Hematopoietic multipotent progenitor cell treated with erythropoietin and hydrocortisone succinate and interleukin-3 and kit ligand, for 15 days (in vitro differentiated cells): ENCODE results near the gene EVA1C.
"Not testable (repeated sequence)": the region's sequence is repeated elsewhere in the genome, so short reads cannot be mapped to it uniquely, and the experiment has no call there.

Experiments used
- DNase-seq: peaks from one replicate; pipeline ENCODE4 v3.0.0-alpha.2; 2015; ENCODE audit warnings: low spot score

Gene EVA1C

GRCh38 chr21:32412162-32413014 lies at the start of gene EVA1C:
EVA1C (plus strand) TSS chr21:32412706; CDS start chr21:32412854, 148 bp downstream.
- peak; percentile 76 for DNase-seq

- no peak for DNase-seq
Measured at GRCh38 chr21:32364387-32364786, 48.1 kb upstream of the EVA1C start.

GRCh38 chr21:32364796-32365195 lies 47.7 kb upstream of the EVA1C start:
- no peak for DNase-seq

- no peak for DNase-seq
Measured at GRCh38 chr21:32366191-32366590, 46.3 kb upstream of the EVA1C start.

- DNase-seq, result no peak
Measured at GRCh38 chr21:32367158-32367557, 45.3 kb upstream of the EVA1C start.

- no peak for DNase-seq
Measured at GRCh38 chr21:32368386-32368785, 44.1 kb upstream of the EVA1C start.

GRCh38 chr21:32368961-32369360 lies 43.5 kb upstream of the EVA1C start:
- not testable (repeated sequence) for DNase-seq

- DNase-seq, result no peak
Measured at GRCh38 chr21:32370998-32371766, 41.3 kb upstream of the EVA1C start.

- DNase-seq, result no peak
Measured at GRCh38 chr21:32371913-32372314, 40.6 kb upstream of the EVA1C start.

GRCh38 chr21:32372755-32373154 lies 39.8 kb upstream of the EVA1C start:
- no peak for DNase-seq

- no peak for DNase-seq
Measured at GRCh38 chr21:32377506-32377905, 35.0 kb upstream of the EVA1C start.

- no peak for DNase-seq
Measured at GRCh38 chr21:32377991-32378390, 34.5 kb upstream of the EVA1C start.

GRCh38 chr21:32378956-32379355 lies 33.5 kb upstream of the EVA1C start:
- DNase-seq, result no peak

GRCh38 chr21:32380940-32381339 lies 31.6 kb upstream of the EVA1C start:
- DNase-seq, result no peak

GRCh38 chr21:32381571-32381970 lies 30.9 kb upstream of the EVA1C start:
- DNase-seq, result no peak

- no peak for DNase-seq
Measured at GRCh38 chr21:32382108-32382644, 30.3 kb upstream of the EVA1C start.

GRCh38 chr21:32383812-32384211 lies 28.7 kb upstream of the EVA1C start:
- no peak for DNase-seq

GRCh38 chr21:32386195-32386870 lies 26.2 kb upstream of the EVA1C start:
- DNase-seq, result no peak

GRCh38 chr21:32387151-32387550 lies 25.4 kb upstream of the EVA1C start:
- DNase-seq, result no peak

GRCh38 chr21:32388306-32388705 lies 24.2 kb upstream of the EVA1C start:
- no peak for DNase-seq

GRCh38 chr21:32389337-32390015 lies 23.0 kb upstream of the EVA1C start:
- no peak for DNase-seq
